Heart left ventricle (tissue), 13 donors: Measurements from ENCODE around the gene DNAI7.

ENCODE experiments used
- POLR2A ChIP-seq, 2 donors: fragments of 450-650 bp; IDR thresholded peaks; one replicate each; pipeline ENCODE4 v1.6.1; 2017; ENCODE audit warnings: antibody characterized with exemption in 2 of 2, mild to moderate bottlenecking in 2 of 2, moderate library complexity in 2 of 2
- TF ChIP-seq, protein P1 (sequence below), 12 donors: fragments of 200-600 bp; sonication (generic) in 4 of 12; IDR thresholded peaks; one replicate each; pipeline versions ENCODE4 v1.5.0 to v1.8.0; 2018 to 2022; ENCODE audit warnings: antibody characterized with exemption in 12 of 12, mild to moderate bottlenecking in 5 of 12
- donor health status: ischemic (EF 13 %, LVEDD 7.1; RV severe dilation, severe dysfunction).
- donor health status: DM: no; HTN: yes; CAD: no.
- donor health status: DM: no; HTN: no; CAD: no.
- donor health status: ischemic (EF 25% LVEDD 6.9; RV normal size, moderate dysfunction).
- donor health status: ischemic (EF 25% LVEDD 5.7; RV mildly dilated, moderate dysfunction).
- donor health status: ischemic (EF 35%, LVEDD 5.7; RV mildly dilated, moderate dysfunction).
- donor health status: nonischemic (EF 11% LVEDD 7.7; RV severe dilation, severe dysfunction).
- donor health status: DM: yes; HTN: yes; CAD: no.
- donor health status: PGD.
- donor health status: ischemic (EF 29% LVEDD 5.4; RV normal size, mild dysfunction).
- donor health status: nonischemic (EF 23%, LVEDD 6.1; RV moderate dilation, normal function).

DNA sequence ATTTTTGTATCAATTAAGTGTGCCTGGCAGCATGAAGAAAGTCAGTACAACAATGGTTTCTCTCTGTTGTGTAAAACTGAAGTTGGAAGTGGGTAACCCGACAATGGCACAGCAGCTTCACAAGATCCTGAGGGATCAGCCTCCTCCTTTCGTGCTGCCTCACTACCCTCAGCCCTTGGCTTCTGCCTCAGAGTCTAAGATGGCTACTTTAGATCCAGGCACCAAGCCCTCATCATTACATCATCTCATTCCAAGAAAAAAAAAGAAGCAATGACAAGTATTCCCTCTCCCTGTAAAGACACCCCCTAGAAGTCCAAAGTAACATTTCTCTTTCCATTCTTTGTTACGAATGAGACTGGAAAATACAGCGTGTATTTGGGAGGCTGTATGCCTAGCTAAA lies 92.6 kb downstream of the DNAI7 start:
- TF ChIP-seq, protein P1, sequence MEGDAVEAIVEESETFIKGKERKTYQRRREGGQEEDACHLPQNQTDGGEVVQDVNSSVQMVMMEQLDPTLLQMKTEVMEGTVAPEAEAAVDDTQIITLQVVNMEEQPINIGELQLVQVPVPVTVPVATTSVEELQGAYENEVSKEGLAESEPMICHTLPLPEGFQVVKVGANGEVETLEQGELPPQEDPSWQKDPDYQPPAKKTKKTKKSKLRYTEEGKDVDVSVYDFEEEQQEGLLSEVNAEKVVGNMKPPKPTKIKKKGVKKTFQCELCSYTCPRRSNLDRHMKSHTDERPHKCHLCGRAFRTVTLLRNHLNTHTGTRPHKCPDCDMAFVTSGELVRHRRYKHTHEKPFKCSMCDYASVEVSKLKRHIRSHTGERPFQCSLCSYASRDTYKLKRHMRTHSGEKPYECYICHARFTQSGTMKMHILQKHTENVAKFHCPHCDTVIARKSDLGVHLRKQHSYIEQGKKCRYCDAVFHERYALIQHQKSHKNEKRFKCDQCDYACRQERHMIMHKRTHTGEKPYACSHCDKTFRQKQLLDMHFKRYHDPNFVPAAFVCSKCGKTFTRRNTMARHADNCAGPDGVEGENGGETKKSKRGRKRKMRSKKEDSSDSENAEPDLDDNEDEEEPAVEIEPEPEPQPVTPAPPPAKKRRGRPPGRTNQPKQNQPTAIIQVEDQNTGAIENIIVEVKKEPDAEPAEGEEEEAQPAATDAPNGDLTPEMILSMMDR (IDR thresholded peaks at IDR 0.05), result no peak
- TF ChIP-seq POLR2A (IDR thresholded peaks at IDR 0.05), result no peak
